H9 (cell line): ENCODE measurements around the gene DAD1. TPM values are rescaled to one million over a fixed set of nuclear protein-coding genes. Genes with fewer than 3 reads are reported as not detected.

Experiments
- DNase-seq: peaks from one replicate; pipeline ENCODE4 v3.0.0-alpha.2; 2017
- H2AFZ ChIP-seq: one replicate; pipeline ENCODE4 v1.6.1; 2013; ENCODE audit warnings: mild to moderate bottlenecking, low read length, control low read depth, moderate library complexity
- H2AK5ac ChIP-seq: 2 replicates; pipeline ENCODE4 v1.6.1; 2013; ENCODE audit warnings: low read length, control low read depth, mixed read lengths; ENCODE audit not compliant: insufficient read length
- H2BK120ac ChIP-seq: one replicate; pipeline ENCODE4 v1.6.1; 2013; ENCODE audit warnings: low read depth, mild to moderate bottlenecking, low read length, control low read depth, inconsistent platforms; ENCODE audit not compliant: poor library complexity, severe bottlenecking
- H2BK12ac ChIP-seq: 2 replicates; pipeline ENCODE4 v1.6.1; 2013; ENCODE audit warnings: low read length, control low read depth, mixed read lengths, low read depth; ENCODE audit not compliant: insufficient read length
- H2BK15ac ChIP-seq: 2 replicates; pipeline ENCODE4 v1.6.1; 2013; ENCODE audit warnings: low read depth, low read length, control low read depth
- H2BK20ac ChIP-seq: one replicate; pipeline ENCODE4 v1.6.1; 2013; ENCODE audit warnings: low read depth, mild to moderate bottlenecking, low read length, control low read depth, inconsistent platforms; ENCODE audit not compliant: poor library complexity, severe bottlenecking
- H2BK5ac ChIP-seq: 2 replicates; pipeline ENCODE4 v1.6.1; 2013; ENCODE audit warnings: low read length, control low read depth, mixed read lengths; ENCODE audit not compliant: insufficient read length
- H3K14ac ChIP-seq: 2 replicates; pipeline ENCODE4 v1.6.1; 2013; ENCODE audit warnings: low read length, control low read depth; ENCODE audit not compliant: insufficient read depth
- H3K18ac ChIP-seq: 2 replicates; pipeline ENCODE4 v1.6.1; 2013; ENCODE audit warnings: low read depth, mild to moderate bottlenecking, mixed read lengths, low read length, control low read depth; ENCODE audit not compliant: insufficient read length
- H3K23ac ChIP-seq: 2 replicates; pipeline ENCODE4 v1.6.1; 2013; ENCODE audit warnings: low read length, control low read depth, mixed read lengths, low read depth; ENCODE audit not compliant: insufficient read length
- H3K23me2 ChIP-seq: 2 replicates; pipeline ENCODE4 v1.6.1; 2013; ENCODE audit warnings: low read depth, mild to moderate bottlenecking, mixed read lengths, low read length, control low read depth; ENCODE audit not compliant: insufficient read length, poor library complexity, severe bottlenecking
- H3K27ac ChIP-seq: 2 replicates; pipeline ENCODE4 v1.5.1; 2013; ENCODE audit warnings: low read length, control low read depth, mixed read lengths, low read depth; ENCODE audit not compliant: insufficient read length
- H3K27me3 ChIP-seq: 2 replicates; pipeline ENCODE4 v1.6.1; 2013; ENCODE audit warnings: low read length, control low read depth, inconsistent platforms; ENCODE audit not compliant: insufficient read depth
- H3K4ac ChIP-seq: 2 replicates; pipeline ENCODE4 v1.6.1; 2013; ENCODE audit warnings: low read depth, mild to moderate bottlenecking, control low read depth, inconsistent platforms, low read length, moderate library complexity
- H3K4me1 ChIP-seq: 2 replicates; pipeline ENCODE4 v1.6.1; 2013; ENCODE audit warnings: low read length, control low read depth, inconsistent platforms; ENCODE audit not compliant: insufficient read depth
- H3K4me2 ChIP-seq: 2 replicates; pipeline ENCODE4 v1.6.1; 2013; ENCODE audit warnings: low read length, control low read depth, mixed read lengths; ENCODE audit not compliant: insufficient read length, insufficient read depth
- H3K56ac ChIP-seq: 2 replicates; pipeline ENCODE4 v1.6.1; 2013; ENCODE audit warnings: low read depth, mild to moderate bottlenecking, mixed read lengths, low read length, control low read depth; ENCODE audit not compliant: insufficient read length
- H3K79me1 ChIP-seq: 2 replicates; pipeline ENCODE4 v1.6.1; 2013; ENCODE audit warnings: low read depth, mild to moderate bottlenecking, moderate library complexity, low read length, control low read depth, inconsistent platforms; ENCODE audit not compliant: insufficient read depth, poor library complexity, severe bottlenecking
- H3K79me2 ChIP-seq: 2 replicates; pipeline ENCODE4 v1.6.1; 2013; ENCODE audit warnings: low read length, control low read depth, inconsistent platforms; ENCODE audit not compliant: insufficient read depth
- H3K9ac ChIP-seq: 2 replicates; pipeline ENCODE4 v1.6.1; 2013; ENCODE audit warnings: low read length, control low read depth, mixed read lengths; ENCODE audit not compliant: insufficient read length; ENCODE audit errors: extremely low read depth
- H3K9me3 ChIP-seq: one replicate; pipeline ENCODE4 v1.6.1; 2013; ENCODE audit warnings: low read depth, low read length, inconsistent platforms; ENCODE audit not compliant: control insufficient read depth
- H3T11ph ChIP-seq: one replicate; pipeline ENCODE4 v1.6.1; 2013; ENCODE audit warnings: mild to moderate bottlenecking, low read length, control low read depth, inconsistent platforms
- H4K20me1 ChIP-seq: one replicate; pipeline ENCODE4 v1.6.1; 2013; ENCODE audit not compliant: control insufficient read depth, insufficient read length, insufficient read depth
- H4K5ac ChIP-seq: 2 replicates; pipeline ENCODE4 v1.6.1; 2013; ENCODE audit warnings: low read depth, mild to moderate bottlenecking, mixed read lengths, low read length, control low read depth; ENCODE audit not compliant: insufficient read length
- H4K8ac ChIP-seq: replicated peaks from 2 replicates; pipeline ENCODE4 v1.6.1; 2013; ENCODE audit warnings: low read length, control low read depth, mixed read lengths, low read depth; ENCODE audit not compliant: insufficient read length
- H4K91ac ChIP-seq: 2 replicates; pipeline ENCODE4 v1.6.1; 2013; ENCODE audit warnings: low read depth, mild to moderate bottlenecking, moderate library complexity, mixed read lengths, low read length, control low read depth; ENCODE audit not compliant: insufficient read length
- H3K27ac Mint-ChIP-seq, 3 experiments: 2 replicates in 2 of 3; 3 replicates in 1 of 3; pipeline ENCODE4 v1.8.0; 2020 to 2021; ENCODE audit warnings: mixed read lengths in 3 of 3, mild to moderate bottlenecking in 1 of 3, moderate library complexity in 1 of 3
- H3K27me3 Mint-ChIP-seq: 2 replicates; pipeline ENCODE4 v1.8.0; 2021; ENCODE audit warnings: low read depth, mild to moderate bottlenecking, moderate library complexity, mixed read lengths
- H3K36me3 Mint-ChIP-seq, 3 experiments: 2 replicates in 2 of 3; 3 replicates in 1 of 3; pipeline ENCODE4 v1.8.0; 2020 to 2021; ENCODE audit warnings: low read depth in 3 of 3, mixed read lengths in 3 of 3; ENCODE audit not compliant: insufficient read depth in 1 of 3
- H3K4me1 Mint-ChIP-seq, 2 experiments: 2 replicates each; pipeline ENCODE4 v1.8.0; 2020; ENCODE audit warnings: mixed read lengths in 2 of 2
- H3K4me3 Mint-ChIP-seq, 2 experiments: 2 replicates in 1 of 2; 3 replicates in 1 of 2; pipeline ENCODE4 v1.8.0; 2020 to 2021; ENCODE audit warnings: mild to moderate bottlenecking in 2 of 2, mixed read lengths in 2 of 2, moderate library complexity in 1 of 2
- H3K9me3 Mint-ChIP-seq, 2 experiments: 2 replicates in 1 of 2; 3 replicates in 1 of 2; pipeline ENCODE4 v1.8.0; 2020; ENCODE audit warnings: mild to moderate bottlenecking in 2 of 2, mixed read lengths in 2 of 2, moderate library complexity in 1 of 2
- CTCF ChIP-seq: fragments of 200-600 bp; sonication (generic); conservative IDR thresholded peaks from 3 replicates; pipeline ENCODE4 v1.8.0; 2021; ENCODE audit warnings: antibody characterized with exemption, mild to moderate bottlenecking
- whole genome bisulfite sequencing: extraction: QIAGEN DNeasy Blood & Tissue Kit; methylation state at CpG from one replicate; pipeline ENCODE4 v1.1.7; 2013; ENCODE audit warnings: missing lambda C conversion rate, low lambda C conversion rate, mixed read lengths; ENCODE audit not compliant: insufficient read length; ENCODE audit errors: extremely low coverage; 5-methylcytosine and 5-hydroxymethylcytosine counted together
- total RNA-seq: library from RNA; stranded (reverse); gene quantifications from 2 replicates; pipeline ENCODE4 v1.2.1, GENCODE V29; 2021

The DAD1 gene
- total RNA-seq, 1 experiment from 2014 or later, result 127 TPM

- H3K27ac ChIP-seq, result no peak overlapping the region
- no peaks in the 10 kb centered on the region for H3K23me2 ChIP-seq
- H4K20me1 ChIP-seq, result no peaks in the 10 kb centered on the region
- H3K18ac ChIP-seq, result no peak overlapping the region
- no peak overlapping the region for H2AFZ ChIP-seq
- no peak overlapping the region for H4K5ac ChIP-seq
- H3K4me2 ChIP-seq, result no peak overlapping the region
- H3K27ac Mint-ChIP-seq, result no peak overlapping the region
- H4K91ac ChIP-seq, result no peak overlapping the region
- H3K4me3 Mint-ChIP-seq, result no peak overlapping the region
- no peak overlapping the region for H2BK5ac ChIP-seq
- no peak overlapping the region for H2BK15ac ChIP-seq
- no peak overlapping the region for H4K8ac ChIP-seq
- no peaks in the 10 kb centered on the region; the same call in 1 of the 2 replicates for H3K4me1 ChIP-seq
- no peak overlapping the region for H3K56ac ChIP-seq
- H2AK5ac ChIP-seq, result no peak overlapping the region
- no peak for DNase-seq
- no peak for TF ChIP-seq CTCF
- H2BK120ac ChIP-seq, result no peak overlapping the region
- no peak overlapping the region for H2BK12ac ChIP-seq
- H3K9me3 ChIP-seq, result no peaks in the 10 kb centered on the region
- H3K79me2 ChIP-seq, result no peaks in the 10 kb centered on the region
- no peak overlapping the region for H2BK20ac ChIP-seq
- H3K36me3 Mint-ChIP-seq, result peaks cover 4 to 15% (median 6%) of the 10 kb centered on the region in 3 experiments; a peak in 6 of 7 replicates
- H3K23ac ChIP-seq, result no peak overlapping the region
- H3K9ac ChIP-seq, result no peak overlapping the region
- H3T11ph ChIP-seq, result no peak overlapping the region
- H3K9me3 Mint-ChIP-seq, result peaks cover 17 to 24% of the 10 kb centered on the region in 2 experiments
- no peaks in the 10 kb centered on the region for H3K27me3 ChIP-seq
- no peaks in the 10 kb centered on the region for H3K79me1 ChIP-seq
- WGBS, result no CpG with 5 or more reads among the region's 7 CpGs
- no peaks in the 10 kb centered on the region; the same call in 1 of the 2 replicates for H3K27me3 Mint-ChIP-seq
- no peak overlapping the region for H3K4ac ChIP-seq
- H3K4me1 Mint-ChIP-seq, result peaks cover 23 to 25% of the 10 kb centered on the region in 2 experiments
- no peak overlapping the region for H3K14ac ChIP-seq
These were observed 38.7 kb upstream of the DAD1 start for GRCh38 chr14:22627506-22628263.
